Hepatocyte (in vitro differentiated cells): ENCODE measurements around the gene MBOAT7.

ENCODE experiments used
- CTCF ChIP-seq: fragments of 200-600 bp; sonication (generic); IDR thresholded peaks from 2 replicates; pipeline ENCODE4 v1.5.1; 2016; ENCODE audit warnings: antibody characterized with exemption, mild to moderate bottlenecking; ENCODE audit not compliant: poor library complexity
- EZH2 ChIP-seq: fragments of 200-600 bp; sonication (generic); IDR thresholded peaks from 2 replicates; pipeline ENCODE4 v1.6.1; 2016; ENCODE audit warnings: antibody characterized with exemption, mild to moderate bottlenecking, borderline replicate concordance
- EZH2phosphoT487 ChIP-seq: fragments of 200-600 bp; sonication (generic); IDR thresholded peaks from one replicate; pipeline ENCODE4 v1.6.1; 2018; ENCODE audit warnings: antibody characterized with exemption, mild to moderate bottlenecking, low read depth, moderate library complexity; ENCODE audit not compliant: unreplicated experiment, severe bottlenecking

- TF ChIP-seq CTCF (no peak), EZH2phosphoT487 (no peak), EZH2 (no peak)
These were observed 37.1 kb downstream of the MBOAT7 start for GRCh38 chr19:54152267-54152666.
